Measurements from ENCODE around the gene ATAD3A.
A peak's percentile ranks its signal among the peaks of the same experiment; 100 is the strongest.

Gene ATAD3A

GRCh38 chr1:1558591-1558990 is 46.6 kb downstream of the ATAD3A start:
- DNase-seq: no peak

GRCh38 chr1:1559066-1559465 is 47.1 kb downstream of the ATAD3A start:
- no peak for DNase-seq

GRCh38 chr1:1560178-1560577 is 48.2 kb downstream of the ATAD3A start:
- no peak for DNase-seq

GRCh38 chr1:1561801-1562470 is 50.0 kb downstream of the ATAD3A start:
- no peak for DNase-seq

- no peak for DNase-seq
Observed at GRCh38 chr1:1562556-1563195, 50.7 kb downstream of the ATAD3A start.

- DNase-seq: no peak
Observed at GRCh38 chr1:1563688-1564087, 51.7 kb downstream of the ATAD3A start.

GRCh38 chr1:1564268-1564667 is 52.3 kb downstream of the ATAD3A start:
- DNase-seq: no peak

- DNase-seq: no peak
Observed at GRCh38 chr1:1565340-1565739, 53.4 kb downstream of the ATAD3A start.

GRCh38 chr1:1567152-1567875 is 55.4 kb downstream of the ATAD3A start:
- no peak for DNase-seq

GRCh38 chr1:1567891-1568291 is 55.9 kb downstream of the ATAD3A start:
- DNase-seq: no peak

- DNase-seq: no peak
Observed at GRCh38 chr1:1569341-1569740, 57.4 kb downstream of the ATAD3A start.

- DNase-seq: peak; percentile 67 to 69
Observed at GRCh38 chr1:1573843-1574720, 62.1 kb downstream of the ATAD3A start.

GRCh38 chr1:1574721-1575537 is 63.0 kb downstream of the ATAD3A start, which contains the start of gene SSU72:
TSS of gene SSU72 (minus strand) at chr1:1574863. CDS start at chr1:1574557, 306 bp downstream.
- DNase-seq: peak; percentile 84 to 85

GRCh38 chr1:1577367-1578011 is 65.5 kb downstream of the ATAD3A start:
- no peak for DNase-seq

GRCh38 chr1:1578371-1578940 is 66.5 kb downstream of the ATAD3A start:
- no peak for DNase-seq

- DNase-seq: no peak
Observed at GRCh38 chr1:1582585-1583346, 70.8 kb downstream of the ATAD3A start.

GRCh38 chr1:1583347-1584010 is 71.5 kb downstream of the ATAD3A start:
- DNase-seq: no peak

All from Kasumi-1 (cell line).